ENCODE results near the gene ABCA4. TPM values are rescaled to one million over a fixed set of nuclear protein-coding genes. Genes with fewer than 3 reads are reported as not detected.

The ABCA4 gene
- total RNA-seq, 1 experiment from 2014 or later, result 0.09 TPM

- H3K27me3 Mint-ChIP-seq (ENCODE audit: low read depth), result no peaks in the 10 kb centered on the region
- H3K4me1 Mint-ChIP-seq, result peaks cover 17% of the 10 kb centered on the region
- no peak for DNase-seq (ENCODE audit: low spot score)
- no peak for ATAC-seq
- no peak overlapping the region for H3K27ac Mint-ChIP-seq
- peaks cover 9% of the 10 kb centered on the region for H3K9me3 Mint-ChIP-seq
- POLR2A ChIA-PET, result no interaction called here
- H3K36me3 Mint-ChIP-seq, result 0 out of 2 replicates have a peak, but pooled peaks cover 2% of the 10 kb centered on the region
- no peak overlapping the region for H3K4me3 Mint-ChIP-seq
- CTCF ChIA-PET, result interaction anchor here (0.7 kb wide), 1 partner anchor 49 kb away, joined by 3 read pairs; no protein-coding TSS in a partner anchor
- TF ChIP-seq CREB1 (CRISPR knock-in tag; IDR thresholded peaks at IDR 0.05), result no peak
- TF ChIP-seq PRRX2 (CRISPR knock-in tag; IDR thresholded peaks at IDR 0.05), result no peak
- no peak for TF ChIP-seq ZNF317 (CRISPR knock-in tag; IDR thresholded peaks at IDR 0.05; ENCODE audit: borderline replicate concordance, low read depth)
- TF ChIP-seq ATF2 (CRISPR knock-in tag; IDR thresholded peaks at IDR 0.05; ENCODE audit: borderline replicate concordance, low read depth), result no peak
- no peak for TF ChIP-seq ZNF423 (CRISPR knock-in tag; IDR thresholded peaks at IDR 0.05)
- no peak for TF ChIP-seq ZSCAN18 (CRISPR knock-in tag; IDR thresholded peaks at IDR 0.05)
- TF ChIP-seq STAT6 (CRISPR knock-in tag; conservative IDR thresholded peaks at IDR 0.05; ENCODE audit: low read depth), result no peak
- TF ChIP-seq ARID4B (CRISPR knock-in tag; IDR thresholded peaks at IDR 0.05; ENCODE audit: borderline replicate concordance), result no peak
- TF ChIP-seq AFF4 (CRISPR knock-in tag; IDR thresholded peaks at IDR 0.05; ENCODE audit: borderline replicate concordance), result no peak
- no peak for TF ChIP-seq JAZF1 (CRISPR knock-in tag; IDR thresholded peaks at IDR 0.05)
- TF ChIP-seq FOXP4 (CRISPR knock-in tag; IDR thresholded peaks at IDR 0.05), result no peak
Measured at GRCh38 chr1:93976711-93977597, 144.0 kb downstream of the ABCA4 start.

Measured in WTC11 (cell line).